K562 (cell line): ENCODE data around the gene S100A2. TPM values are rescaled to one million over a fixed set of nuclear protein-coding genes. Genes with fewer than 3 reads are reported as not detected.

Source experiments
- BCL6 ChIP-seq: fragments of 250-450 bp; sonication (Bioruptor Pico); IDR thresholded peaks from 2 replicates; pipeline ENCODE4 v1.4.0; 2020
- CAMTA2 ChIP-seq: fragments of 250-450 bp; sonication (Bioruptor Pico); conservative IDR thresholded peaks from 2 replicates; pipeline ENCODE4 v1.5.1; 2022
- CBFA2T2 ChIP-seq: fragments of 450-650 bp; conservative IDR thresholded peaks from 2 replicates; pipeline ENCODE4 v1.6.1; 2017; ENCODE audit warnings: mild to moderate bottlenecking
- L3MBTL2 ChIP-seq: fragments of 450-650 bp; IDR thresholded peaks from 2 replicates; pipeline ENCODE4 v1.6.1; 2016; ENCODE audit warnings: mild to moderate bottlenecking, moderate library complexity
- NFRKB ChIP-seq: fragments of 450-650 bp; IDR thresholded peaks from 2 replicates; pipeline ENCODE4 v1.6.1; 2016; ENCODE audit warnings: low read depth
- RBBP5 ChIP-seq: fragments of 200-600 bp; sonication (generic); IDR thresholded peaks from 2 replicates; pipeline ENCODE4 v1.6.1; 2012; ENCODE audit warnings: borderline replicate concordance, mild to moderate bottlenecking, low read length, control low read depth, inconsistent platforms; ENCODE audit not compliant: insufficient read depth, poor library complexity, severe bottlenecking
- SLC30A9 ChIP-seq: fragments of 250-450 bp; sonication (Bioruptor Pico); IDR thresholded peaks from 2 replicates; pipeline ENCODE4 v1.8.0; 2022; ENCODE audit warnings: mild to moderate bottlenecking, moderate library complexity
- SMARCA4 ChIP-seq: fragments of 450-650 bp; IDR thresholded peaks from 2 replicates; pipeline ENCODE4 v1.6.1; 2016
- SMARCC2 ChIP-seq: fragments of 450-650 bp; IDR thresholded peaks from 2 replicates; pipeline ENCODE4 v1.6.1; 2017; ENCODE audit warnings: antibody characterized with exemption, moderate library complexity, mild to moderate bottlenecking, low read depth
- SPI1 ChIP-seq: IDR thresholded peaks from 2 replicates; pipeline ENCODE4 v1.6.1; 2011; ENCODE audit warnings: low read depth, low read length, control low read depth, borderline replicate concordance
- TAL1 ChIP-seq: fragments of 450-650 bp; IDR thresholded peaks from 2 replicates; pipeline ENCODE4 v1.6.1; 2016; ENCODE audit warnings: mild to moderate bottlenecking
- TCFL5 ChIP-seq: fragments of 250-450 bp; sonication (Bioruptor Pico); conservative IDR thresholded peaks from 2 replicates; pipeline ENCODE4 v1.6.1; 2021; ENCODE audit warnings: mild to moderate bottlenecking, moderate library complexity, matching md5 sums
- TEAD4 ChIP-seq, 2 experiments: sonication (generic) in 1 of 2; formaldehyde crosslinking in 1 of 2; IDR thresholded peaks; 2 replicates each; pipeline versions ENCODE4 v1.6.1 to v1.8.0; 2012 to 2022; ENCODE audit warnings: borderline replicate concordance in 1 of 2, inconsistent platforms in 1 of 2, low read length in 1 of 2, mild to moderate bottlenecking in 1 of 2, missing genetic modification reagents in 1 of 2
- XRCC5 ChIP-seq: fragments of 200-400 bp; formaldehyde crosslinking; IDR thresholded peaks from 2 replicates; pipeline ENCODE4 v1.6.1; 2017; ENCODE audit warnings: low read depth, mild to moderate bottlenecking, low read length
- ZBTB7A ChIP-seq: IDR thresholded peaks from 2 replicates; pipeline ENCODE4 v1.6.1; 2011; ENCODE audit warnings: low read depth, mild to moderate bottlenecking, low read length, moderate library complexity, borderline replicate concordance; ENCODE audit not compliant: control insufficient read depth
- ZEB2 ChIP-seq: fragments of 450-650 bp; IDR thresholded peaks from 2 replicates; pipeline ENCODE4 v1.6.1; 2016
- ZFP1 ChIP-seq: fragments of 450-650 bp; formaldehyde crosslinking; IDR thresholded peaks from 2 replicates; pipeline ENCODE4 v1.4.0; 2020; ENCODE audit warnings: mild to moderate bottlenecking, mixed read lengths
- ZNF384 ChIP-seq: IDR thresholded peaks from 2 replicates; pipeline ENCODE4 v1.6.1; 2012; ENCODE audit warnings: low read depth, low read length, improper control_type of control experiment
- polyA plus RNA-seq, 8 experiments: library from polyadenylated mRNA; depleted of rRNA in 4 of 8; stranded (reverse) in 5 of 8; unstranded in 3 of 8; fragments of >200 nt; fragmentation: Nextera tagmentation in 2 of 8; fragmentation: Illumina TruSeq in 1 of 8; extraction: Ambion mirVana in 2 of 8; extraction: Trizol in 1 of 8; gene quantifications; 2 replicates each; pipeline versions ENCODE4 v1.2.1 to v1.2.3, GENCODE V29; 2011 to 2014; ENCODE audit warnings: inconsistent platforms in 1 of 8, missing spikeins in 1 of 8
- total RNA-seq, 7 experiments: library from RNA; depleted of rRNA in 6 of 7; stranded (reverse); fragments of >200 nt in 6 of 7; fragmentation: Illumina TruSeq in 2 of 7; extraction: Trizol in 2 of 7; gene quantifications; 2 replicates each; pipeline versions ENCODE4 v1.2.1 to v1.2.3, GENCODE V29; 2011 to 2021; ENCODE audit warnings: low replicate concordance in 1 of 7
- TF ChIP-seq, protein P1 (sequence below): fragments of 450-650 bp; formaldehyde crosslinking; IDR thresholded peaks from 2 replicates; pipeline ENCODE4 v1.4.0; 2020; ENCODE audit warnings: mild to moderate bottlenecking, moderate library complexity
- TF ChIP-seq, protein P2 (sequence below): fragments of 450-650 bp; formaldehyde crosslinking; IDR thresholded peaks from 2 replicates; pipeline ENCODE4 v1.4.0; 2020; ENCODE audit warnings: mild to moderate bottlenecking, mixed read lengths
- TF ChIP-seq, protein P3 (sequence below): fragments of 450-650 bp; IDR thresholded peaks from 2 replicates; pipeline ENCODE4 v1.6.1; 2017; ENCODE audit warnings: mild to moderate bottlenecking, moderate library complexity
- TF ChIP-seq, protein P4 (sequence below): sonication (generic); formaldehyde crosslinking; IDR thresholded peaks from 2 replicates; pipeline ENCODE4 v1.8.0; 2022; ENCODE audit warnings: mild to moderate bottlenecking, missing genetic modification reagents

The S100A2 gene
- total and polyA plus RNA-seq, 9 of the 15 experiments (the other 6 are each of a cell fraction or from before 2014, with no cell fraction given), result 0.28 to 0.65 (median 0.44) TPM; not detected in 4

DNA sequence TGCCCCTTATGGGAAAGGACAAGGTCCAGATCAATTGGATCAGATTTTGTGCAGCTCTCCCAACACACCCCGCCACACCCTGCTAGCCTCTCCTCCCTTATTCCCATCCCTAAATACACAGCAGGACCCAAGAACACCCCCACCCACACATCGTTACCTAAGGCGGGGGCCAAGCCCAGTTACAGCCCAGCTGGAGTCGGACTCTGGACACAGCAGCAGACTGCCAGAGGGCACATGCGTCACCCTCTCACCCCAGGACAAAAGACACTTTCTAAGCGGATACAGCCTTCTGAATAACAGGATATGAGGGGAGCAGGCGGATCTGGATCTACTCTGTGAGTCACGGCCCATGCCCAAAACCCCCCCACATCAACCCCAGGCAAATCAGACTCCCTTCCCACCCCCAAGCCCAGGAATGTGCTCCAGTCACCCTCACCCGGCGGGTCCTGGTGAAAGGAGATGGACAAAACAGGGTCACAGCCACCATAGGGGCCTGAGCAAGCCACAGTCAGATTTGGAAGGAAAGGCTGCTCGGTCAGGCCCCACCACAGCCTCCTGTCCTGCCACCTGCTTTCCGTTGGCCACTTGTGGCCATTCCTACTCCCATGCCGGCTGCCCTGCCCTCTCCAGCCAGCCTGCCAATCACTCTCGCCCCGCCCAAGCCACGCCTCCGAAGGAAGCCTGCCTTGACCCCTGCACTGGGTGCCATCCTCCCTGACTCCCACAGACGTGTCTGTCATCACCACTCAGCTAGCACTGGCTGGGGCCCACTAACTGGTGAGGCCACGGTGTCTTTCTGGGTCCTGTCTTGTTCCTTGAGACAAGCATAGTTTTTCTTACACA, 43.3 kb upstream of the S100A2 start (continued):
- TF ChIP-seq ZNF384 (no peak), XRCC5 (no peak), SLC30A9 (no peak), RBBP5 (peak; percentile 52), TEAD4 (IDR thresholded peaks at IDR 0.05; ENCODE audit: low read length) (no peak), TEAD4 (CRISPR knock-in tag; IDR thresholded peaks at IDR 0.05; ENCODE audit: borderline replicate concordance) (no peak), NFRKB (no peak), TAL1 (0 out of 2 replicates have a peak, but pooled peaks have one; percentile 4), TCFL5 (no peak), ZFP1 (no peak), BCL6 (no peak), CBFA2T2 (0 out of 2 replicates have a peak, but pooled peaks have one; percentile 19), SMARCA4 (peak; percentile 78), SPI1 (no peak), ZEB2 (peak; percentile 72), CAMTA2 (CRISPR knock-in tag) (no peak), SMARCC2 (peak; percentile 54; the same call in 1 of the 2 replicates), ZBTB7A (no peak), L3MBTL2 (peak; percentile 50; the same call in 1 of the 2 replicates)
- TF ChIP-seq, protein P1, sequence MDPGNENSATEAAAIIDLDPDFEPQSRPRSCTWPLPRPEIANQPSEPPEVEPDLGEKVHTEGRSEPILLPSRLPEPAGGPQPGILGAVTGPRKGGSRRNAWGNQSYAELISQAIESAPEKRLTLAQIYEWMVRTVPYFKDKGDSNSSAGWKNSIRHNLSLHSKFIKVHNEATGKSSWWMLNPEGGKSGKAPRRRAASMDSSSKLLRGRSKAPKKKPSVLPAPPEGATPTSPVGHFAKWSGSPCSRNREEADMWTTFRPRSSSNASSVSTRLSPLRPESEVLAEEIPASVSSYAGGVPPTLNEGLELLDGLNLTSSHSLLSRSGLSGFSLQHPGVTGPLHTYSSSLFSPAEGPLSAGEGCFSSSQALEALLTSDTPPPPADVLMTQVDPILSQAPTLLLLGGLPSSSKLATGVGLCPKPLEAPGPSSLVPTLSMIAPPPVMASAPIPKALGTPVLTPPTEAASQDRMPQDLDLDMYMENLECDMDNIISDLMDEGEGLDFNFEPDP (CRISPR knock-in tag), result no peak
- TF ChIP-seq, protein P2, sequence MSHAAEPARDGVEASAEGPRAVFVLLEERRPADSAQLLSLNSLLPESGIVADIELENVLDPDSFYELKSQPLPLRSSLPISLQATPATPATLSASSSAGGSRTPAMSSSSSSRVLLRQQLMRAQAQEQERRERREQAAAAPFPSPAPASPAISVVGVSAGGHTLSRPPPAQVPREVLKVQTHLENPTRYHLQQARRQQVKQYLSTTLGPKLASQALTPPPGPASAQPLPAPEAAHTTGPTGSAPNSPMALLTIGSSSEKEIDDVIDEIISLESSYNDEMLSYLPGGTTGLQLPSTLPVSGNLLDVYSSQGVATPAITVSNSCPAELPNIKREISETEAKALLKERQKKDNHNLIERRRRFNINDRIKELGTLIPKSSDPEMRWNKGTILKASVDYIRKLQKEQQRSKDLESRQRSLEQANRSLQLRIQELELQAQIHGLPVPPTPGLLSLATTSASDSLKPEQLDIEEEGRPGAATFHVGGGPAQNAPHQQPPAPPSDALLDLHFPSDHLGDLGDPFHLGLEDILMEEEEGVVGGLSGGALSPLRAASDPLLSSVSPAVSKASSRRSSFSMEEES (CRISPR knock-in tag), result no peak
- TF ChIP-seq, protein P3, sequence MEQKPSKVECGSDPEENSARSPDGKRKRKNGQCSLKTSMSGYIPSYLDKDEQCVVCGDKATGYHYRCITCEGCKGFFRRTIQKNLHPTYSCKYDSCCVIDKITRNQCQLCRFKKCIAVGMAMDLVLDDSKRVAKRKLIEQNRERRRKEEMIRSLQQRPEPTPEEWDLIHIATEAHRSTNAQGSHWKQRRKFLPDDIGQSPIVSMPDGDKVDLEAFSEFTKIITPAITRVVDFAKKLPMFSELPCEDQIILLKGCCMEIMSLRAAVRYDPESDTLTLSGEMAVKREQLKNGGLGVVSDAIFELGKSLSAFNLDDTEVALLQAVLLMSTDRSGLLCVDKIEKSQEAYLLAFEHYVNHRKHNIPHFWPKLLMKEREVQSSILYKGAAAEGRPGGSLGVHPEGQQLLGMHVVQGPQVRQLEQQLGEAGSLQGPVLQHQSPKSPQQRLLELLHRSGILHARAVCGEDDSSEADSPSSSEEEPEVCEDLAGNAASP, result no peak
- TF ChIP-seq, protein P4, sequence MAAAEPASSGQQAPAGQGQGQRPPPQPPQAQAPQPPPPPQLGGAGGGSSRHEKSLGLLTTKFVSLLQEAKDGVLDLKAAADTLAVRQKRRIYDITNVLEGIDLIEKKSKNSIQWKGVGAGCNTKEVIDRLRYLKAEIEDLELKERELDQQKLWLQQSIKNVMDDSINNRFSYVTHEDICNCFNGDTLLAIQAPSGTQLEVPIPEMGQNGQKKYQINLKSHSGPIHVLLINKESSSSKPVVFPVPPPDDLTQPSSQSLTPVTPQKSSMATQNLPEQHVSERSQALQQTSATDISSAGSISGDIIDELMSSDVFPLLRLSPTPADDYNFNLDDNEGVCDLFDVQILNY (CRISPR knock-in tag), result no peak
